ENCODE measurements around the gene LPGAT1.

Gene LPGAT1

GRCh38 chr1:211756471-211757020, 74.0 kb downstream of the LPGAT1 start:
- no peak for DNase-seq

GRCh38 chr1:211753649-211754251, 76.8 kb downstream of the LPGAT1 start:
- no peak for DNase-seq

GRCh38 chr1:211752951-211753486, 77.5 kb downstream of the LPGAT1 start:
- DNase-seq: no peak

- no peak for DNase-seq
These were observed 78.2 kb downstream of the LPGAT1 start for GRCh38 chr1:211752317-211752716.

- DNase-seq: no peak
These were observed 79.1 kb downstream of the LPGAT1 start for GRCh38 chr1:211751438-211751837.

- DNase-seq: no peak
These were observed 80.0 kb downstream of the LPGAT1 start for GRCh38 chr1:211750599-211750998.

- no peak for DNase-seq
These were observed 81.3 kb downstream of the LPGAT1 start for GRCh38 chr1:211749251-211749650.

GRCh38 chr1:211748810-211749209, 81.8 kb downstream of the LPGAT1 start:
- no peak for DNase-seq

GRCh38 chr1:211742889-211743529, 87.6 kb downstream of the LPGAT1 start:
- DNase-seq: no peak

- DNase-seq: no peak
These were observed 88.3 kb downstream of the LPGAT1 start for GRCh38 chr1:211742272-211742671.

GRCh38 chr1:211741788-211742187, 88.8 kb downstream of the LPGAT1 start:
- DNase-seq: no peak

GRCh38 chr1:211741116-211741515, 89.4 kb downstream of the LPGAT1 start:
- no peak for DNase-seq

GRCh38 chr1:211739671-211740411, 90.7 kb downstream of the LPGAT1 start:
- no peak for DNase-seq

- no peak for DNase-seq
These were observed 91.8 kb downstream of the LPGAT1 start for GRCh38 chr1:211738691-211739301.

- no peak for DNase-seq
These were observed 92.4 kb downstream of the LPGAT1 start for GRCh38 chr1:211738096-211738690.

GRCh38 chr1:211737115-211738035, 93.2 kb downstream of the LPGAT1 start:
- DNase-seq: no peak

- no peak for DNase-seq
These were observed 94.1 kb downstream of the LPGAT1 start for GRCh38 chr1:211736351-211736915.

- peak; percentile 60 for DNase-seq
These were observed 95.1 kb downstream of the LPGAT1 start for GRCh38 chr1:211735208-211736170.

GRCh38 chr1:211734791-211735190, 95.8 kb downstream of the LPGAT1 start:
- DNase-seq: no peak

- DNase-seq: no peak
These were observed 96.2 kb downstream of the LPGAT1 start for GRCh38 chr1:211734359-211734758.

Measured in HCEC 1CT (cell line).